IPS-20b (cell line): ENCODE results near the gene KAT6B.
"Not testable (repeated sequence)": the region's sequence is repeated elsewhere in the genome, so short reads cannot be mapped to it uniquely, and the experiment has no call there.

Source experiments
- H3K27ac ChIP-seq: one replicate; pipeline ENCODE4 v1.5.1; 2013; ENCODE audit warnings: low read length
- H3K27me3 ChIP-seq: 2 replicates; pipeline ENCODE4 v1.6.1; 2013; ENCODE audit warnings: mild to moderate bottlenecking, low read length, inconsistent platforms; ENCODE audit not compliant: insufficient read depth
- H3K36me3 ChIP-seq: 2 replicates; pipeline ENCODE4 v1.6.1; 2013; ENCODE audit warnings: low read depth, mild to moderate bottlenecking, inconsistent platforms, low read length, moderate library complexity; ENCODE audit not compliant: insufficient read depth
- H3K4me1 ChIP-seq: 2 replicates; pipeline ENCODE4 v1.6.1; 2013; ENCODE audit warnings: mild to moderate bottlenecking, control low read depth, inconsistent platforms, low read length, moderate library complexity; ENCODE audit not compliant: insufficient read depth
- H3K4me3 ChIP-seq: 2 replicates; pipeline ENCODE4 v1.5.1; 2013; ENCODE audit warnings: mild to moderate bottlenecking, low read length, inconsistent platforms
- H3K9ac ChIP-seq: 2 replicates; pipeline ENCODE4 v1.6.1; 2013; ENCODE audit warnings: low read depth, mild to moderate bottlenecking, inconsistent platforms, low read length, moderate library complexity
- H3K9me3 ChIP-seq: 2 replicates; pipeline ENCODE4 v1.6.1; 2013; ENCODE audit warnings: mild to moderate bottlenecking, low read depth, low read length, inconsistent platforms; ENCODE audit not compliant: insufficient read depth

KAT6B gene

DNA sequence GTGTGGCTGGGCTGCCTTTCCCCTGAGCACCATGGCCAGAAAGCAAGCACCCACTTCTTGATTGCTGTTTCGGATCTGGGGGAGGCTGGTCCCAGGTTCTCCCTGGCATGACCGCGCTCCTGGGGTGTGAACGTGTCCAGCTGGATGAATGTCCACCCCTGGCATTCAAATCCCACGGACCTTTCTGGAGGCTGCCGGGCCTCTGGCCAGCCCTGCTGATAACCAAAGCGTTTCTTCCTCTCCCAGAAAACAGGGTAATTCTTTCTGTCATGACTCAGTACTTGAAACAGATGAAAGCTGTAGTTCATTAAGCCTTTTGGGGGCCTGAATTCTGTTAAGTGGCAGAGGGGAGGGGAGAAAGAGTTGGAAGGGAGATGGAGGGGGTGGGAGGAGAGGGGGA, 211.9 kb downstream of the KAT6B start:
- Histone ChIP-seq H3K36me3 (no peaks in the 10 kb centered on the region), H3K4me3 (no peak overlapping the region), H3K4me1 (no peaks in the 10 kb centered on the region), H3K9me3 (no peaks in the 10 kb centered on the region), H3K27ac (no peak overlapping the region), H3K27me3 (no peaks in the 10 kb centered on the region), H3K9ac (no peak overlapping the region)

DNA sequence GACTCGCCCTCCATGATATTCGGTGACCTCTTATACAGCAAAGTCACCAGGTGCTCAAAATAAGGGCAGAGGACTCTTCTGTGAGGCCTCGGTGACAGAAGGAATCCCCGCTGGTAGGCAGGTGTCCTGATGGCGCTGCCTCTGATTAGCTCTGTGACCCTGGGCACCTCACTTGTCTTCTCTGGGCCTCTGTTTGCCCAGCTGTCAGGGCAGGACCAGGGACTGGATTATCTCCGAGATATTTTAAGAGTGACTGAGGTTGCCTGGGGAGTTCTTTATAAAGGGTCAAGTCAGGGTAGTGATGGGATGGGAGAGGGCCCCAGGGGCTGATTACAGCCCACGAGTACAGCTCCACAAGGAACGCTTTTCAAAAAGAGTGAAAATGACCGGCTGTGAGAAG, 214.2 kb downstream of the KAT6B start:
- H3K9ac ChIP-seq = no peak overlapping the region
- H3K27ac ChIP-seq = no peak overlapping the region
- H3K4me3 ChIP-seq = no peak overlapping the region
- H3K27me3 ChIP-seq = no peaks in the 10 kb centered on the region
- no peaks in the 10 kb centered on the region for H3K9me3 ChIP-seq
- no peaks in the 10 kb centered on the region for H3K36me3 ChIP-seq
- no peaks in the 10 kb centered on the region for H3K4me1 ChIP-seq

DNA sequence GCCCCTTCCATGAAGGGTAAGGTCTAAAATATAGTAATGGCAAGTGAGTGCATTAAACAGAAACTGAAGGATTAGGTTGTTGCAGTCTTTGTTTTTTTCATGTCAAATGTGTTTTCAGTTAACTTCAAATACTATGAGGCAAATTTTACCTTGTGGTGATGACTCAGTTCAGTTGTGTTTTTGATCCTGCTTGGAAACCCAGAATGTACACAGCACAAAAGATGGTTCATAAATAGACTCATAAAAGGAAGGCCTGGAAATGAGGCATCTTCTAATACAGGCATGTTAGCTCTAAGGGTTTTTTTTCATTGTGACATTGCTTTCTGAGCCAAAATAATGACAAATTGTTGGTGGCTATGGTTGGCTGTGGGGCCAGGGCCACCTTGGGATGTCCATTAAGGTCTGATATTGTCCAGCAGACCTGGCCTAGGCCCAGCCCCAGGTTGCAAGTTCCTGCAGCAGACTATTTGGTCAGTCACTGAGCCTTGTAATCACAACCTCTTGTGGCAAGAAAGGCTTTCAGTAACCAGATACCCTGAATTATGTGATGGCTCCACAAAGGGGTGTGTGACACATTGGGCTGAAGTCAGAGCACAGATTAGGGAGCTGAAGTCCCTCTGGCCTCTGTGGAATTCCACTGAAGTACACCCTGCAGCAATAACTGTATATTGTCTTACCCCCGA, 216.0 kb downstream of the KAT6B start:
- H3K4me1 ChIP-seq = no peaks in the 10 kb centered on the region
- no peak overlapping the region for H3K27ac ChIP-seq
- H3K36me3 ChIP-seq = no peaks in the 10 kb centered on the region
- H3K9ac ChIP-seq = no peak overlapping the region
- no peaks in the 10 kb centered on the region for H3K27me3 ChIP-seq
- H3K4me3 ChIP-seq = no peak overlapping the region
- H3K9me3 ChIP-seq = no peaks in the 10 kb centered on the region

DNA sequence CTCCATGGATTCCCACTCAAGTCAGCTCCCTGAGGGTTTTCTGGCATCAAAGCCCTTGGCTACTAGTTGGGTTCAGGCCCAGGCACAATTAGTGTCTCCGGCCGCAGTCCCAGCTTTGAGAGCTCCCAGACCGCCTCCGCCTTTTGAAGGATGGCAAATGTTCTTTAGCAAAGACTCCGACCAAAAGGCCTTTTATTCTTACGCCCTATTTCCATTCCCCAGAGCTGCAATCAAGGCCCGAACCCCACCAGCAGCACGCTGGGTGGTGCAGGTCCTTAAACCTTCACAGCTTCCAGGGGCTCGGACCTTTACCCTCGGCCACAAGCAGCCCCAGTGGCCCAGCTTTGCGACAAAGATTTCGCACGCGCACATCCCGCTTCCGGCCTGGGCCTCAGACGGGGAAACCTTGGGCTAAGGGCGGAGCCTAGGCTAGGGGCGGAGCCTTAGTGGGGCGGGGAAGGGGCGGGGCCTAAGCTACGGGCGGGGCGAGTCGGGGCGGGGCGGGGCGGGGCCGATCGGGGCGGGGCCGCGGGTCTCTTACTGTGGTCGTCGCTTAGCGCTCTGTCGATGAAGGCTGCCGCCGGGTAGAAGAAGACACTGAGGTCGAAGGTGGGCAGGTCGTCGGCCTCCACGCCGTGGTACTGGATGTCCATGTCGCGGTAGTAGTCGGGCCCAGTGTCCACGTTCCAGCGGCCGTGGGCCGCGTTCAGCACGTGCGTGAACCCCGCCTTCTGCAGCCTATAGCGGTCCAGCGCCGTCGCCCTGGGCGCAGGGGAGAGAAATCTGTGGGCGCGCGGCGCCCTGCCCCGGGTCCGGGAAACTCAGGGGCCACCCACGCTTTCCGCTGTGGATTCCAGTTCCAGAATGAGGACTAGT, 217.1 kb downstream of the KAT6B start:
- no peaks in the 10 kb centered on the region for H3K4me1 ChIP-seq
- no peak overlapping the region for H3K4me3 ChIP-seq
- no peaks in the 10 kb centered on the region for H3K36me3 ChIP-seq
- no peaks in the 10 kb centered on the region for H3K27me3 ChIP-seq
- H3K9me3 ChIP-seq = no peaks in the 10 kb centered on the region
- H3K27ac ChIP-seq = no peak overlapping the region
- no peak overlapping the region for H3K9ac ChIP-seq

DNA sequence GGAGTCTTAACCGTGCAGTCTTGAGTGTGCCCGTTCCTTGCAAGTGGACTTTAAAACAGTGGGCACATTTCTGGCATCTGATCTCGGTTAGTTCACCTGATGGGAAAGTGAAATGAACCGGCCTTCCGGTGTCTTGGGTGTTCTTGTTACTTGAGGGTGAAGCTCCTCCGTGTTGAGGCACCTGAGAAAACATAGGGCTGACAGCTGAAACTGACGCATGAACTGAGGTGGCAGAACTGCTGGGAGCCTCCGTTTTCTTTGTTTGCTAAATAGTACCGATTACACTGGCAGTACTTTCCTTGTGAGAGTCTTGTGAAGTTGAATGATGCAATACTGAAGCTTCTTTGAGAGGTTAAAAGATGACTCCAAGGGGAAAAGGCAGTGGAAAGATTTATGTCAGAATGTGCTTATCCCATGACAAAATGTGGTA, 222.3 kb downstream of the KAT6B start:
- no peaks in the 10 kb centered on the region for H3K27me3 ChIP-seq
- H3K9me3 ChIP-seq = no peaks in the 10 kb centered on the region
- no peaks in the 10 kb centered on the region; the same call in 1 of the 2 replicates for H3K4me1 ChIP-seq
- H3K36me3 ChIP-seq = no peaks in the 10 kb centered on the region
- H3K27ac ChIP-seq = no peak overlapping the region
- no peak overlapping the region for H3K9ac ChIP-seq
- no peak overlapping the region for H3K4me3 ChIP-seq

DNA sequence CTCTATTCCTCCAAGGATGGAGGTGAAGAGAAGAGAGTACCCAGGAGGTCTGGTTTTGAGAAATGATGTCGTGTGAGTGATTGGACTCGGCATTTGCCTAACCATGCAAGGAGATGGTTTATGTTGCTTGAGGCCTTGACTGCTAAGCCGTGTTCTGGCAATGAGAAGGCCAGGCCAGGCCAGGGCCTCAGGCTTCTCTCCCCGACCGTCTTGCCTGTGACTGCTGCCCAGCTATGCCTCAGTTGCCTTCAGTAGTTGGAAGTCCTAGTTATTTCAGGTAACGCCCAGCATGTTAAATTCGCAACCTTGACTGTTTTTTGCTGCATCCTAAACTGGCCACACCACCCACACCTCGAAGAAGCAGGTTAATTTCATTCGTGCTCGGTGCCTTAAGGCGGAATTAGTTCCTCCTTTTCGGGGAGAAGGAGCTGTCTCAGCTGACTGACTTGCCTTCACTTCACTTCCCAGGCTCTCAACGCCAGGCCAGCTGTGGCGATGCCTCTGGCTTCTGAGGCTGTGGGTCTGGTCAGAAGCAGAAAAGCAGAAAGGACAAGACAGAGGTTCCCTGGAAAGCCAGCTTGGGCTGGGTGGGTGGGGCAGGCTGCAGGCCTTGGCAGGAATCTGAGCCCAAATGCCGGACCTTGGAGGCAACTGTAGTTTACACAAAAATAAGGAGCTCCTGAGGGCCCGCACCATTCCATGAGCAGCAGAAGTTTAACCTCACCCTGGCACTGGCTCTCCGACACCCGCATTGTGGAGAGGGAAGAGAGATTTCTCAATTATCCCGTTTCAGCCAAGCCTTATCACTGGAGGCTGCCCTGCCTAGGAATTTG, 223.1 kb downstream of the KAT6B start:
- H3K27me3 ChIP-seq = no peaks in the 10 kb centered on the region
- no peaks in the 10 kb centered on the region for H3K9me3 ChIP-seq
- no peak overlapping the region for H3K4me3 ChIP-seq
- no peak overlapping the region for H3K27ac ChIP-seq
- no peak overlapping the region for H3K9ac ChIP-seq
- H3K36me3 ChIP-seq = no peaks in the 10 kb centered on the region
- no peaks in the 10 kb centered on the region; the same call in 1 of the 2 replicates for H3K4me1 ChIP-seq

DNA sequence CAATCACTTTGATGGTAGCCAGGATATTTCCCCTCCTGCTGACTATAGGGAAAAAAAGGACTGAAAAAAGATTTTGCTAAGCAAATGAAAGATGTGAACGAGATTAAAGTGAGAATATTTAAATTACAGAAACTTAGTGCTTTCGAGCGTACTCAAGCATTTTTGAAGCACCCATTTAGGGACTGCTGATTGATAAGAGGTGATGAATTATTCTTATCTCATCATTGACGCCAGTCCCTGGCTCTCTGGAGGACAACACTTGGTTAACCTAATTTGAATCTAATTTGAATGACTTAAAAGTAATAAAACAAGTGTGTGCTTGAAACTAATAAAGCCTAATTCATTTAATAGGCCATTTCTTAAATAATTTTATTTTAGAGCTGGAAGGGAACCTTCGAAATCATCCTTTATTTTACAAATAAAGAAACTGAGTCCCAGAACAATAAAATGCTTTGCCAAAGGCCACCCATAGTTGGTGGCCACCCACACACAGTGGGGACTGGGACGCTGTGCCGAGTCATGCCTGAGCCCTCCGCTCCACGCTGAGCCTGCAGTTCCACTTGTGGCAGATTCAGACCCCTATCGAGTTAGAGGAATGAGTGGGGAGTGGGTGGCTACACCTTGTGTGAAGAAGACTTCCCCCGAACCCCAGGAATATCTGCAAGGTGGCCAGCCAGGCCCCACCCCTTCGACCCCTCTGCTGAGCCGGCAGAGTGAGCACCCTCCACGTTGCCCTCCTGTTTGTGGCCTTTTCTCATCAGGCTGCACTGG, 223.9 kb downstream of the KAT6B start:
- Histone ChIP-seq H3K4me3 (no peak overlapping the region), H3K27me3 (no peaks in the 10 kb centered on the region), H3K9ac (no peak overlapping the region), H3K27ac (no peak overlapping the region), H3K9me3 (no peaks in the 10 kb centered on the region), H3K4me1 (no peaks in the 10 kb centered on the region; the same call in 1 of the 2 replicates), H3K36me3 (no peaks in the 10 kb centered on the region)

DNA sequence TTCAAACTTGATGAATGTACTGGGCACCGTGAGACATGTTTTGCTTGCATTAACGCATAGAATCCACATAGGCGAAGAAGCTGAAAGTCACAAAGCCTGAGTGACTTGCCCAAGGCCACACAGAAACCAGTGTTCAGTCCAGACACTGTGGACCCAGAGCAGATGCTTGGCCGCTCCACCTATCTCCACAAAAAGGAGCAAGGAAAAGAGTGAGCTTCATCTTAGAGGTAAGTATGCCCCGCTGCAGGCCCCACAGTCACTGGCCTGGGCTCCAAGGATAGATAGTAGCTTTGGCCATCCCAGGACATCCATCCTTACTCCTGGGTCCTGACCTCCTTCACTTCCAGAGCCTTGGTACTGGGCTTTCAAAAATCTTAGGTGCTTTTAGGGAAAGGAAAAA, 224.9 kb downstream of the KAT6B start:
- Histone ChIP-seq H3K4me3 (no peak overlapping the region), H3K9ac (no peak overlapping the region), H3K27ac (no peak overlapping the region), H3K9me3 (no peaks in the 10 kb centered on the region), H3K27me3 (no peaks in the 10 kb centered on the region), H3K36me3 (no peaks in the 10 kb centered on the region), H3K4me1 (no peaks in the 10 kb centered on the region; the same call in 1 of the 2 replicates)

DNA sequence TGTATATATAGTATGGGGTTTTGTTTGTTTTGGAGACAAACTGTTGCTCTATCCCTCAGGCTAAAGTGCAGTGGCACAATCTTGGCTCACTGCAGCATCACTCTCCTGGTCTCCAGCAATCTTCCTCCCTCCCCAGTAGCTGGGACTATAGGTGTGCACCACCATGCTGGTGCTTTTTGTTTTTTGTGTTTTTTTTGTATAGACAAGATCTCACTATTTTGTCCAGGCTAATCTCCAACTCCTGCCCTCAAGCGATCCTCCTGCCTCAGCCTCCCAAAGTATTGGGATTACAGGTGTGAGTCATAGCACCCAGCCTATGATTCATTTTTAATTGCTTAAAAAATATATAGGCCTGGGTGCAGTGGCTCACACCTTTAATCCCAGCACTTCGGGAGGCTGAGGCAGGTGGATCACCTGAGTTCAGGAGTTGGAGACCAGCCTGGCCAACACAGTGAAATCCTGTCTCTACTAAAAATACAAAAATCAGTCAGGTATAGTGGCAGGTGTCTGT, 229.6 kb downstream of the KAT6B start:
- H3K9me3 ChIP-seq, H3K27me3 ChIP-seq, H3K4me3 ChIP-seq, H3K27ac ChIP-seq, H3K9ac ChIP-seq, H3K4me1 ChIP-seq, H3K36me3 ChIP-seq: not testable (repeated sequence)

DNA sequence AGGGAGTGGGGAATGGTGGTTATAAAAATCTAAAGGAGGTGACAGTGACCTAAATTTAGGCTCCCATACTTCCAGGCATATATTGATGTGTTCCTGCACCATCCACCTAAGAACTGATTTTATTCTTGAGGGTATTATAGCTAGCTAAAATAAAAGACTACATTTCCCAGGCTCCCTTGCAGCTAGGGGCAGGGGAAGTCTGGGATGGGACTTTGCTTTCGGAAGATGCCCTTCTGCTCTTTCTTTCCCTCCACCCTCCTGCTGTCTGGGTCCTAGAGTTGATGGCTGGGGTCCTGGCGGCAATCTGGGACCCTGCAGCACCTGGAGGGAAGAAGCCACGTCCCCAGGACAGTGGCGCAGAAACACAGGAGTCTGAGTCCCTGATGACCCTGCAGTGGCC, 231.3 kb downstream of the KAT6B start:
- Histone ChIP-seq H3K4me1 (no peaks in the 10 kb centered on the region), H3K27me3 (no peaks in the 10 kb centered on the region), H3K27ac (no peak overlapping the region), H3K36me3 (no peaks in the 10 kb centered on the region), H3K4me3 (no peak overlapping the region; the same call in 1 of the 2 replicates), H3K9ac (no peak overlapping the region), H3K9me3 (no peaks in the 10 kb centered on the region)

DNA sequence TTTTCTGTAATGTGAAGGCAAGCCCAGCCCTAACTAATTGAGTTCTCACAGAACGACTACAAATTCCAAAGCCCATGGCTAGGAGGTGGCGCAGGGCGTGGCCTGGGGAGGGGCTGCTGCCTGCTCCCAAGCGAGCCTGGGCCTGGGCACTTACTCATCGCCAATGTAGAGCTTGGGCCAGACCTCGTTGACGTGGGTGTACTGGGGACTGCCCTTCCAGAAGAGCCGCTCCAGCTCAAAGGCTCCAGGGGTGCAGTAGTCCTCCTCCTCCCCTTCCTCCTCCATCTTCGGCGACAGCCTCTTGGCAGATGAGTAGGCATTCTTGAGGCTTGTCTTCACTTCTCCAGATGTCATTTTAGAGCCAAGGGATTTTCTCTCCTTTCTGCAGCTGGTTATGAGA, 231.8 kb downstream of the KAT6B start:
- Histone ChIP-seq H3K9ac (no peak overlapping the region), H3K36me3 (no peaks in the 10 kb centered on the region), H3K4me3 (no peak overlapping the region; the same call in 1 of the 2 replicates), H3K27me3 (no peaks in the 10 kb centered on the region), H3K4me1 (no peaks in the 10 kb centered on the region), H3K9me3 (no peaks in the 10 kb centered on the region), H3K27ac (no peak overlapping the region)
